Caco-2 (cell line): ENCODE measurements around the gene ATP6V0D1. TPM values are rescaled to one million over a fixed set of nuclear protein-coding genes. Genes with fewer than 3 reads are reported as not detected.
"Not testable (repeated sequence)": the region's sequence is repeated elsewhere in the genome, so short reads cannot be mapped to it uniquely, and the experiment has no call there.

Source experiments
- BruUV-seq: library from RNA; stranded (reverse); fragments of 400-500 nt; replicated peaks from 2 replicates; lab custom pipeline; 2021; lab: Mats Ljungman, UMichigan
- CTCF ChIA-PET: fragments of 300-600 bp; sonication (Branson Sonifier 250); formaldehyde crosslinking; loops from one replicate; lab custom pipeline; 2022; ENCODE audit warnings: antibody characterized with exemption; lab: Charles Lee
- POLR2A ChIA-PET: fragments of 300-600 bp; sonication (Branson Sonifier 250); formaldehyde crosslinking; loops from one replicate; lab custom pipeline; 2022; ENCODE audit warnings: antibody characterized with exemption; lab: Charles Lee
- DNase-seq, 2 experiments: peaks; one replicate each; pipeline versions ENCODE4 v3.0.0 to v3.0.0-alpha.2; 2020 to 2022
- H3K27me3 ChIP-seq: replicated peaks from 2 replicates; pipeline ENCODE4 v1.6.0; 2011; ENCODE audit warnings: low read length; ENCODE audit not compliant: control insufficient read depth, insufficient read depth
- H3K36me3 ChIP-seq: 2 replicates; pipeline ENCODE4 v1.5.1; 2011; ENCODE audit warnings: low read length; ENCODE audit not compliant: control insufficient read depth, insufficient read depth
- H3K4me1 ChIP-seq: fragments of 250-450 bp; sonication (Bioruptor Pico); 2 replicates; pipeline ENCODE4 v1.5.1; 2020; ENCODE audit warnings: mild to moderate bottlenecking
- H3K4me3 ChIP-seq: 2 replicates; pipeline ENCODE4 v1.5.1; 2011; ENCODE audit warnings: low read depth, mild to moderate bottlenecking, control low read depth, low read length
- H3K9me3 ChIP-seq: fragments of 250-450 bp; sonication (Bioruptor Pico); 2 replicates; pipeline ENCODE4 v1.5.1; 2020; ENCODE audit warnings: mild to moderate bottlenecking, moderate library complexity
- H3K27ac Mint-ChIP-seq: one replicate; pipeline ENCODE4 v1.8.0; 2022; ENCODE audit warnings: mixed read lengths; ENCODE audit not compliant: unreplicated experiment
- H3K27me3 Mint-ChIP-seq: one replicate; pipeline ENCODE4 v1.8.0; 2022; ENCODE audit warnings: mixed read lengths; ENCODE audit not compliant: insufficient read depth, unreplicated experiment
- H3K36me3 Mint-ChIP-seq: one replicate; pipeline ENCODE4 v1.8.0; 2022; ENCODE audit warnings: mild to moderate bottlenecking, mixed read lengths; ENCODE audit not compliant: insufficient read depth, unreplicated experiment
- H3K4me1 Mint-ChIP-seq: one replicate; pipeline ENCODE4 v1.8.0; 2022; ENCODE audit warnings: low read depth, mixed read lengths; ENCODE audit not compliant: unreplicated experiment
- H3K4me3 Mint-ChIP-seq: one replicate; pipeline ENCODE4 v1.8.0; 2022; ENCODE audit warnings: mild to moderate bottlenecking, moderate library complexity, mixed read lengths; ENCODE audit not compliant: unreplicated experiment
- H3K9me3 Mint-ChIP-seq: one replicate; pipeline ENCODE4 v1.8.0; 2022; ENCODE audit warnings: mixed read lengths; ENCODE audit not compliant: unreplicated experiment
- CTCF ChIP-seq, 2 experiments: fragments of 200-600 bp in 1 of 2; IDR thresholded peaks; 1 replicate in 1 of 2; 2 replicates in 1 of 2; pipeline versions ENCODE4 v1.5.1 to v1.8.0; 2011 to 2022; ENCODE audit warnings: antibody characterized with exemption in 1 of 2, control low read depth in 1 of 2, inconsistent platforms in 1 of 2, low read depth in 1 of 2, low read length in 1 of 2, mild to moderate bottlenecking in 1 of 2, moderate library complexity in 1 of 2; ENCODE audit not compliant: insufficient read depth in 1 of 2, severe bottlenecking in 1 of 2, unreplicated experiment in 1 of 2
- intact Hi-C: fragments of 100-400 bp; cut with micrococcal nuclease; formaldehyde crosslinking; loops from one replicate; pipeline ENCODE4 v1.10.0; 2022; ENCODE audit not compliant: unreplicated experiment
- total RNA-seq: library from RNA; stranded (reverse); gene quantifications from 2 replicates; pipeline ENCODE4 v1.2.3, GENCODE V29; 2022

Gene ATP6V0D1
- total RNA-seq, 1 experiment from 2014 or later, result 110 TPM

GRCh38 chr16:67490335-67491096 lies 9.6 kb upstream of the ATP6V0D1 start:
- POLR2A ChIA-PET, result interaction anchor here (1.3 kb wide), 1 partner anchor 30 kb away, joined by 5 read pairs; no protein-coding TSS in a partner anchor

GRCh38 chr16:67489401-67490083 lies 8.6 kb upstream of the ATP6V0D1 start:
- no peak for DNase-seq
- Histone ChIP-seq H3K27me3 (no peaks in the 10 kb centered on the region), H3K4me3 (no peak overlapping the region), H3K9me3 (no peaks in the 10 kb centered on the region), H3K36me3 (no peaks in the 10 kb centered on the region), H3K4me1 (peaks cover 22% of the 10 kb centered on the region)
- Mint-ChIP-seq H3K4me3 (no peak overlapping the region), H3K27ac (peak overlapping the region; percentile 71), H3K4me1 (peaks cover 23% of the 10 kb centered on the region), H3K27me3 (no peaks in the 10 kb centered on the region), H3K36me3 (peaks cover 5% of the 10 kb centered on the region), H3K9me3 (no peaks in the 10 kb centered on the region)
- ChIA-PET CTCF (interaction anchor here (0.6 to 4.5 kb wide), 9 partner anchors 9 to 323 kb away, joined by 3 to 42 read pairs (median 4); partner anchors contain the start of genes ATP6V0D1, RANBP10, RIPOR1 and TMEM208), POLR2A (interaction anchor here (0.9 to 1.3 kb wide), 3 partner anchors 9 to 31 kb away, joined by 4 to 5 read pairs (median 4); partner anchors contain the start of gene ATP6V0D1)
- BruUV-seq, result no TSS peak
- no peak for TF ChIP-seq CTCF (IDR thresholded peaks at IDR 0.05; ENCODE audit: insufficient read depth in 1 of 2, low read depth in 1 of 2, low read length in 1 of 2, severe bottlenecking in 1 of 2, unreplicated experiment in 1 of 2)
- intact Hi-C loops, result no loop called here

More at GRCh38 chr16:67490335-67491096, 9.6 kb upstream of the ATP6V0D1 start:
- Mint-ChIP-seq H3K36me3 (peaks cover 5% of the 10 kb centered on the region), H3K9me3 (no peaks in the 10 kb centered on the region), H3K27ac (no peak overlapping the region), H3K27me3 (no peaks in the 10 kb centered on the region), H3K4me3 (no peak overlapping the region), H3K4me1 (peaks cover 23% of the 10 kb centered on the region)
- TF ChIP-seq CTCF (IDR thresholded peaks at IDR 0.05; ENCODE audit: insufficient read depth in 1 of 2, low read depth in 1 of 2, low read length in 1 of 2, severe bottlenecking in 1 of 2, unreplicated experiment in 1 of 2), result no peak
- Histone ChIP-seq H3K27me3 (no peaks in the 10 kb centered on the region), H3K4me1 (peaks cover 22% of the 10 kb centered on the region), H3K4me3 (no peak overlapping the region), H3K36me3 (no peaks in the 10 kb centered on the region), H3K9me3 (no peaks in the 10 kb centered on the region)
- DNase-seq, result no peak
- BruUV-seq, result no TSS peak
- CTCF ChIA-PET, result interaction anchor here (0.6 to 4.5 kb wide), 6 partner anchors 10 to 365 kb away, joined by 4 to 42 read pairs (median 15); partner anchors contain the start of gene ATP6V0D1
- intact Hi-C loops, result no loop called here

GRCh38 chr16:67487561-67487960 lies 6.6 kb upstream of the ATP6V0D1 start:
- H3K27me3 Mint-ChIP-seq, H3K4me3 ChIP-seq, BruUV-seq, H3K9me3 Mint-ChIP-seq, H3K27ac Mint-ChIP-seq, H3K9me3 ChIP-seq, H3K4me3 Mint-ChIP-seq, intact Hi-C loops, H3K27me3 ChIP-seq, H3K36me3 Mint-ChIP-seq, DNase-seq, H3K36me3 ChIP-seq, POLR2A ChIA-PET: not testable (repeated sequence)
- H3K4me1 Mint-ChIP-seq, result peaks cover 28% of the 10 kb centered on the region
- CTCF ChIA-PET, result interaction anchor here (4.5 kb wide), 1 partner anchor 34 kb away, joined by 42 read pairs; no protein-coding TSS in a partner anchor
- H3K4me1 ChIP-seq, result peaks cover 15% of the 10 kb centered on the region
